H9 (cell line): ENCODE results near the gene STAB1. TPM values are rescaled to one million over a fixed set of nuclear protein-coding genes. Genes with fewer than 3 reads are reported as not detected.

Source experiments
- DNase-seq: peaks from one replicate; pipeline ENCODE4 v3.0.0-alpha.2; 2017
- H2AFZ ChIP-seq: one replicate; pipeline ENCODE4 v1.6.1; 2013; ENCODE audit warnings: mild to moderate bottlenecking, low read length, control low read depth, moderate library complexity
- H2AK5ac ChIP-seq: 2 replicates; pipeline ENCODE4 v1.6.1; 2013; ENCODE audit warnings: low read length, control low read depth, mixed read lengths; ENCODE audit not compliant: insufficient read length
- H2BK120ac ChIP-seq: one replicate; pipeline ENCODE4 v1.6.1; 2013; ENCODE audit warnings: low read depth, mild to moderate bottlenecking, low read length, control low read depth, inconsistent platforms; ENCODE audit not compliant: poor library complexity, severe bottlenecking
- H2BK12ac ChIP-seq: 2 replicates; pipeline ENCODE4 v1.6.1; 2013; ENCODE audit warnings: low read length, control low read depth, mixed read lengths, low read depth; ENCODE audit not compliant: insufficient read length
- H2BK15ac ChIP-seq: 2 replicates; pipeline ENCODE4 v1.6.1; 2013; ENCODE audit warnings: low read depth, low read length, control low read depth
- H2BK20ac ChIP-seq: one replicate; pipeline ENCODE4 v1.6.1; 2013; ENCODE audit warnings: low read depth, mild to moderate bottlenecking, low read length, control low read depth, inconsistent platforms; ENCODE audit not compliant: poor library complexity, severe bottlenecking
- H2BK5ac ChIP-seq: 2 replicates; pipeline ENCODE4 v1.6.1; 2013; ENCODE audit warnings: low read length, control low read depth, mixed read lengths; ENCODE audit not compliant: insufficient read length
- H3K14ac ChIP-seq: 2 replicates; pipeline ENCODE4 v1.6.1; 2013; ENCODE audit warnings: low read length, control low read depth; ENCODE audit not compliant: insufficient read depth
- H3K18ac ChIP-seq: 2 replicates; pipeline ENCODE4 v1.6.1; 2013; ENCODE audit warnings: low read depth, mild to moderate bottlenecking, mixed read lengths, low read length, control low read depth; ENCODE audit not compliant: insufficient read length
- H3K23ac ChIP-seq: 2 replicates; pipeline ENCODE4 v1.6.1; 2013; ENCODE audit warnings: low read length, control low read depth, mixed read lengths, low read depth; ENCODE audit not compliant: insufficient read length
- H3K23me2 ChIP-seq: 2 replicates; pipeline ENCODE4 v1.6.1; 2013; ENCODE audit warnings: low read depth, mild to moderate bottlenecking, mixed read lengths, low read length, control low read depth; ENCODE audit not compliant: insufficient read length, poor library complexity, severe bottlenecking
- H3K27ac ChIP-seq: 2 replicates; pipeline ENCODE4 v1.5.1; 2013; ENCODE audit warnings: low read length, control low read depth, mixed read lengths, low read depth; ENCODE audit not compliant: insufficient read length
- H3K27me3 ChIP-seq: 2 replicates; pipeline ENCODE4 v1.6.1; 2013; ENCODE audit warnings: low read length, control low read depth, inconsistent platforms; ENCODE audit not compliant: insufficient read depth
- H3K4ac ChIP-seq: 2 replicates; pipeline ENCODE4 v1.6.1; 2013; ENCODE audit warnings: low read depth, mild to moderate bottlenecking, control low read depth, inconsistent platforms, low read length, moderate library complexity
- H3K4me1 ChIP-seq: 2 replicates; pipeline ENCODE4 v1.6.1; 2013; ENCODE audit warnings: low read length, control low read depth, inconsistent platforms; ENCODE audit not compliant: insufficient read depth
- H3K4me2 ChIP-seq: 2 replicates; pipeline ENCODE4 v1.6.1; 2013; ENCODE audit warnings: low read length, control low read depth, mixed read lengths; ENCODE audit not compliant: insufficient read length, insufficient read depth
- H3K56ac ChIP-seq: 2 replicates; pipeline ENCODE4 v1.6.1; 2013; ENCODE audit warnings: low read depth, mild to moderate bottlenecking, mixed read lengths, low read length, control low read depth; ENCODE audit not compliant: insufficient read length
- H3K79me1 ChIP-seq: 2 replicates; pipeline ENCODE4 v1.6.1; 2013; ENCODE audit warnings: low read depth, mild to moderate bottlenecking, moderate library complexity, low read length, control low read depth, inconsistent platforms; ENCODE audit not compliant: insufficient read depth, poor library complexity, severe bottlenecking
- H3K79me2 ChIP-seq: 2 replicates; pipeline ENCODE4 v1.6.1; 2013; ENCODE audit warnings: low read length, control low read depth, inconsistent platforms; ENCODE audit not compliant: insufficient read depth
- H3K9ac ChIP-seq: 2 replicates; pipeline ENCODE4 v1.6.1; 2013; ENCODE audit warnings: low read length, control low read depth, mixed read lengths; ENCODE audit not compliant: insufficient read length; ENCODE audit errors: extremely low read depth
- H3K9me3 ChIP-seq: one replicate; pipeline ENCODE4 v1.6.1; 2013; ENCODE audit warnings: low read depth, low read length, inconsistent platforms; ENCODE audit not compliant: control insufficient read depth
- H3T11ph ChIP-seq: one replicate; pipeline ENCODE4 v1.6.1; 2013; ENCODE audit warnings: mild to moderate bottlenecking, low read length, control low read depth, inconsistent platforms
- H4K20me1 ChIP-seq: one replicate; pipeline ENCODE4 v1.6.1; 2013; ENCODE audit not compliant: control insufficient read depth, insufficient read length, insufficient read depth
- H4K5ac ChIP-seq: 2 replicates; pipeline ENCODE4 v1.6.1; 2013; ENCODE audit warnings: low read depth, mild to moderate bottlenecking, mixed read lengths, low read length, control low read depth; ENCODE audit not compliant: insufficient read length
- H4K8ac ChIP-seq: replicated peaks from 2 replicates; pipeline ENCODE4 v1.6.1; 2013; ENCODE audit warnings: low read length, control low read depth, mixed read lengths, low read depth; ENCODE audit not compliant: insufficient read length
- H4K91ac ChIP-seq: 2 replicates; pipeline ENCODE4 v1.6.1; 2013; ENCODE audit warnings: low read depth, mild to moderate bottlenecking, moderate library complexity, mixed read lengths, low read length, control low read depth; ENCODE audit not compliant: insufficient read length
- H3K27ac Mint-ChIP-seq, 3 experiments: 2 replicates in 2 of 3; 3 replicates in 1 of 3; pipeline ENCODE4 v1.8.0; 2020 to 2021; ENCODE audit warnings: mixed read lengths in 3 of 3, mild to moderate bottlenecking in 1 of 3, moderate library complexity in 1 of 3
- H3K27me3 Mint-ChIP-seq: 2 replicates; pipeline ENCODE4 v1.8.0; 2021; ENCODE audit warnings: low read depth, mild to moderate bottlenecking, moderate library complexity, mixed read lengths
- H3K36me3 Mint-ChIP-seq, 3 experiments: 2 replicates in 2 of 3; 3 replicates in 1 of 3; pipeline ENCODE4 v1.8.0; 2020 to 2021; ENCODE audit warnings: low read depth in 3 of 3, mixed read lengths in 3 of 3; ENCODE audit not compliant: insufficient read depth in 1 of 3
- H3K4me1 Mint-ChIP-seq, 2 experiments: 2 replicates each; pipeline ENCODE4 v1.8.0; 2020; ENCODE audit warnings: mixed read lengths in 2 of 2
- H3K4me3 Mint-ChIP-seq, 2 experiments: 2 replicates in 1 of 2; 3 replicates in 1 of 2; pipeline ENCODE4 v1.8.0; 2020 to 2021; ENCODE audit warnings: mild to moderate bottlenecking in 2 of 2, mixed read lengths in 2 of 2, moderate library complexity in 1 of 2
- H3K9me3 Mint-ChIP-seq, 2 experiments: 2 replicates in 1 of 2; 3 replicates in 1 of 2; pipeline ENCODE4 v1.8.0; 2020; ENCODE audit warnings: mild to moderate bottlenecking in 2 of 2, mixed read lengths in 2 of 2, moderate library complexity in 1 of 2
- WGBS: extraction: QIAGEN DNeasy Blood & Tissue Kit; methylation state at CpG from one replicate; pipeline ENCODE4 v1.1.7; 2013; ENCODE audit warnings: missing lambda C conversion rate, low lambda C conversion rate, mixed read lengths; ENCODE audit not compliant: insufficient read length; ENCODE audit errors: extremely low coverage; 5-methylcytosine and 5-hydroxymethylcytosine counted together
- total RNA-seq: library from RNA; stranded (reverse); gene quantifications from 2 replicates; pipeline ENCODE4 v1.2.1, GENCODE V29; 2021
- TF ChIP-seq, protein P1 (sequence below): fragments of 200-600 bp; sonication (generic); conservative IDR thresholded peaks from 3 replicates; pipeline ENCODE4 v1.8.0; 2021; ENCODE audit warnings: antibody characterized with exemption, mild to moderate bottlenecking

Gene STAB1
- total RNA-seq, 1 experiment from 2014 or later: 1.5 TPM

DNA sequence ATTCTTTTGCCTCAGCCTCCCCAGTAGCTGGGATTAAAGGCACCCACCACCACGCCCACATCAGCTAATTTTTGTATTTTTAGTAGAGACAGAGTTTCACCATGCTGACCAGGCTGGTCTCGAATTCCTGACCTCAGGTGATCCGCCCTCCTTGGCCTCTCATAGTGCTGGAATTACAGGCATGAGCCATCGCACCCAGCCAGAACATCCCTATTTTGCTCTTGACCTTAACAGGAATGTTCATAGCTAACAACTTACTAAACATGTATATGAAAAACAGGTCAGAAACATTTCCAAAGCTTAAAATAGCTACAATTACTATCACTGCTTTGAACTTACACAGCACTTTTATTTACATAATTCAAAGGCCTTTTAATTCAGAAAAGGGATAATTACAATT is 74.9 kb downstream of the STAB1 start:
- Histone ChIP-seq H2BK15ac (no peak overlapping the region), H3K79me1 (no peaks in the 10 kb centered on the region), H3K79me2 (no peaks in the 10 kb centered on the region), H3K23me2 (no peaks in the 10 kb centered on the region), H2AFZ (no peak overlapping the region), H4K8ac (no peak overlapping the region), H3K56ac (no peak overlapping the region), H2BK20ac (no peak overlapping the region), H3K23ac (no peak overlapping the region), H4K5ac (no peak overlapping the region), H2BK12ac (no peak overlapping the region), H3K9ac (no peak overlapping the region), H3T11ph (no peak overlapping the region), H3K4me1 (no peaks in the 10 kb centered on the region), H3K27me3 (no peaks in the 10 kb centered on the region), H3K9me3 (no peaks in the 10 kb centered on the region), H2AK5ac (no peak overlapping the region), H3K14ac (no peak overlapping the region), H4K91ac (no peak overlapping the region), H4K20me1 (no peaks in the 10 kb centered on the region), H3K4me2 (no peak overlapping the region), H3K27ac (no peak overlapping the region), H2BK5ac (no peak overlapping the region), H2BK120ac (no peak overlapping the region), H3K4ac (no peak overlapping the region), H3K18ac (no peak overlapping the region)
- Mint-ChIP-seq H3K9me3 (no peaks in the 10 kb centered on the region; a peak in 1 of 5 replicates), H3K4me3 (no peak overlapping the region), H3K27ac (peak overlapping the region in 2 of 3 experiments; percentile 44 to 47; a peak in 3 of 7 replicates), H3K27me3 (no peaks in the 10 kb centered on the region), H3K4me1 (peaks cover 0 to 3% of the 10 kb centered on the region in 2 experiments; a peak in 1 of 4 replicates), H3K36me3 (peaks cover 6 to 39% (median 25%) of the 10 kb centered on the region in 3 experiments)
- DNase-seq: no peak
- WGBS: no CpG with 5 or more reads among the region's 4 CpGs
- TF ChIP-seq, protein P1, sequence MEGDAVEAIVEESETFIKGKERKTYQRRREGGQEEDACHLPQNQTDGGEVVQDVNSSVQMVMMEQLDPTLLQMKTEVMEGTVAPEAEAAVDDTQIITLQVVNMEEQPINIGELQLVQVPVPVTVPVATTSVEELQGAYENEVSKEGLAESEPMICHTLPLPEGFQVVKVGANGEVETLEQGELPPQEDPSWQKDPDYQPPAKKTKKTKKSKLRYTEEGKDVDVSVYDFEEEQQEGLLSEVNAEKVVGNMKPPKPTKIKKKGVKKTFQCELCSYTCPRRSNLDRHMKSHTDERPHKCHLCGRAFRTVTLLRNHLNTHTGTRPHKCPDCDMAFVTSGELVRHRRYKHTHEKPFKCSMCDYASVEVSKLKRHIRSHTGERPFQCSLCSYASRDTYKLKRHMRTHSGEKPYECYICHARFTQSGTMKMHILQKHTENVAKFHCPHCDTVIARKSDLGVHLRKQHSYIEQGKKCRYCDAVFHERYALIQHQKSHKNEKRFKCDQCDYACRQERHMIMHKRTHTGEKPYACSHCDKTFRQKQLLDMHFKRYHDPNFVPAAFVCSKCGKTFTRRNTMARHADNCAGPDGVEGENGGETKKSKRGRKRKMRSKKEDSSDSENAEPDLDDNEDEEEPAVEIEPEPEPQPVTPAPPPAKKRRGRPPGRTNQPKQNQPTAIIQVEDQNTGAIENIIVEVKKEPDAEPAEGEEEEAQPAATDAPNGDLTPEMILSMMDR: no peak
